ENCODE data around the gene CCDC192. TPM values are rescaled to one million over a fixed set of nuclear protein-coding genes. Genes with fewer than 3 reads are reported as not detected.

CCDC192 gene
- total and polyA plus RNA-seq, 10 of the 15 experiments (the other 5 are each of a cell fraction or from before 2014, with no cell fraction given) = 0.20 to 0.79 (median 0.32) TPM; not detected in 4

- TF ChIP-seq REST (IDR thresholded peaks at IDR 0.05; ENCODE audit: low read depth, low read length) (no peak), CHD2 (IDR thresholded peaks at IDR 0.05; ENCODE audit: borderline replicate concordance, low read depth, low read length) (no peak), ZBTB4 (CRISPR knock-in tag; IDR thresholded peaks at IDR 0.05) (no peak), SIX5 (IDR thresholded peaks at IDR 0.05; ENCODE audit: low read depth, low read length, severe bottlenecking) (no peak), RAD51 (IDR thresholded peaks at IDR 0.05) (no peak), PAX8 (IDR thresholded peaks at IDR 0.05) (no peak), NFYA (IDR thresholded peaks at IDR 0.05; ENCODE audit: borderline replicate concordance, low read depth, low read length) (no peak), RELB (IDR thresholded peaks at IDR 0.05; ENCODE audit: low read depth) (peak; percentile 43; the same call in 1 of the 2 replicates), MTA2 (IDR thresholded peaks at IDR 0.05; ENCODE audit: low read depth) (0 out of 2 replicates have a peak, but pooled peaks have one; percentile 28), IKZF2 (IDR thresholded peaks at IDR 0.05) (peak in 1 of 2 experiments; percentile 53; a peak in 1 of 4 replicates), SUZ12 (IDR thresholded peaks at IDR 0.05; ENCODE audit: unreplicated experiment) (no peak), NFIC (IDR thresholded peaks at IDR 0.05; ENCODE audit: low read depth, low read length) (peak; percentile 46; the same call in 1 of the 2 replicates), RUNX3 (IDR thresholded peaks at IDR 0.05; ENCODE audit: low read length) (peak; percentile 17; the same call in 1 of the 2 replicates), PBX3 (IDR thresholded peaks at IDR 0.05; ENCODE audit: insufficient replicate concordance, low read depth, low read length) (no peak), POLR2AphosphoS5 (IDR thresholded peaks at IDR 0.05; ENCODE audit: low read length) (no peak), POU2F2 (IDR thresholded peaks at IDR 0.05; ENCODE audit: borderline replicate concordance, low read depth, low read length) (no peak)
Observed at GRCh38 chr5:127923804-127924570, 220.8 kb downstream of the CCDC192 start (continued).

Measured in GM12878 (cell line).